GM06990 (cell line): ENCODE results near the gene EXD3.

Source experiments
- DNase-seq: peaks from one replicate; pipeline ENCODE4 v3.0.0-alpha.2; 2011; ENCODE audit not compliant: insufficient read length; ENCODE audit errors: extremely low read depth
- H3K27me3 ChIP-seq: replicated peaks from 2 replicates; pipeline ENCODE4 v1.6.0; 2011; ENCODE audit warnings: low read length; ENCODE audit not compliant: control insufficient read depth, insufficient read depth
- H3K36me3 ChIP-seq: 2 replicates; pipeline ENCODE4 v1.5.1; 2011; ENCODE audit warnings: low read length; ENCODE audit not compliant: control insufficient read depth, insufficient read depth
- H3K4me3 ChIP-seq: replicated peaks from 2 replicates; pipeline ENCODE4 v1.5.1; 2011; ENCODE audit warnings: low read depth, mild to moderate bottlenecking, control low read depth, low read length
- TF ChIP-seq, protein P1 (sequence below): IDR thresholded peaks from 2 replicates; pipeline ENCODE4 v1.5.1; 2011; ENCODE audit warnings: low read length, control low read depth, mild to moderate bottlenecking, inconsistent platforms; ENCODE audit not compliant: insufficient read depth, poor library complexity, severe bottlenecking

The EXD3 gene

DNA sequence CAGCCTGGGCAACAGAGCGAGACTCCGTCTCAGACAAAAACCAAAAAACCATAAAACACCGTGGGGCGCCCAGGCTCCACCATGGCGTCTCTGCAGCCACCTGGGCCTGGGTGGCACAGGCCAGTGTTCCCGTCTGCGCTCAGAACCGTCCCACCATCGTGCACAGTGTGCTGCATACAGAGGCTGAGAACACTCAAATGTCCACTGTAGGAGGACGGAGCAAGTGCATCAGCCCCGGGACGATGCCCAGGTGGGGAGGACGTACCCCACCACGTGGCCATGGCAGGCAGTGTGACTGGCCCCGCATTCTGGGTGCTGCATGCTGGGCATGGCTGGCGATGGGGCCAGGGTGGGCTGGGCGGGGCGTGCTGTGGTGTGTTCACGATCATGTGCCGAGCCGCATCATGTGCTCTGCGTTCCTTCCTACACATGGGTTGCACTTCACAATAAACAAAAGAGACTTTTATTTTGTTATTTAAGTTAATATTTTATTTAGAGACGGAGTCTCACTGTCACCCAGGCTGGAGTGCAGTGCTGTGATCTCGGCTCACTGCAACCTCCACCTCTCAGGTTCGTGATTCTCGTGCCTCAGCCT is 37.8 kb downstream of the EXD3 start:
- H3K36me3 ChIP-seq, result no peaks in the 10 kb centered on the region
- H3K27me3 ChIP-seq, result no peaks in the 10 kb centered on the region
- no peak overlapping the region for H3K4me3 ChIP-seq
- DNase-seq, result no peak
- TF ChIP-seq, protein P1, sequence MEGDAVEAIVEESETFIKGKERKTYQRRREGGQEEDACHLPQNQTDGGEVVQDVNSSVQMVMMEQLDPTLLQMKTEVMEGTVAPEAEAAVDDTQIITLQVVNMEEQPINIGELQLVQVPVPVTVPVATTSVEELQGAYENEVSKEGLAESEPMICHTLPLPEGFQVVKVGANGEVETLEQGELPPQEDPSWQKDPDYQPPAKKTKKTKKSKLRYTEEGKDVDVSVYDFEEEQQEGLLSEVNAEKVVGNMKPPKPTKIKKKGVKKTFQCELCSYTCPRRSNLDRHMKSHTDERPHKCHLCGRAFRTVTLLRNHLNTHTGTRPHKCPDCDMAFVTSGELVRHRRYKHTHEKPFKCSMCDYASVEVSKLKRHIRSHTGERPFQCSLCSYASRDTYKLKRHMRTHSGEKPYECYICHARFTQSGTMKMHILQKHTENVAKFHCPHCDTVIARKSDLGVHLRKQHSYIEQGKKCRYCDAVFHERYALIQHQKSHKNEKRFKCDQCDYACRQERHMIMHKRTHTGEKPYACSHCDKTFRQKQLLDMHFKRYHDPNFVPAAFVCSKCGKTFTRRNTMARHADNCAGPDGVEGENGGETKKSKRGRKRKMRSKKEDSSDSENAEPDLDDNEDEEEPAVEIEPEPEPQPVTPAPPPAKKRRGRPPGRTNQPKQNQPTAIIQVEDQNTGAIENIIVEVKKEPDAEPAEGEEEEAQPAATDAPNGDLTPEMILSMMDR, result no peak

GRCh38 chr9:137383784-137384756 is 38.9 kb downstream of the EXD3 start:
- TF ChIP-seq, protein P1, result no peak
- H3K36me3 ChIP-seq, result no peaks in the 10 kb centered on the region
- H3K27me3 ChIP-seq, result no peaks in the 10 kb centered on the region
- DNase-seq, result no peak
- no peak overlapping the region for H3K4me3 ChIP-seq

DNA sequence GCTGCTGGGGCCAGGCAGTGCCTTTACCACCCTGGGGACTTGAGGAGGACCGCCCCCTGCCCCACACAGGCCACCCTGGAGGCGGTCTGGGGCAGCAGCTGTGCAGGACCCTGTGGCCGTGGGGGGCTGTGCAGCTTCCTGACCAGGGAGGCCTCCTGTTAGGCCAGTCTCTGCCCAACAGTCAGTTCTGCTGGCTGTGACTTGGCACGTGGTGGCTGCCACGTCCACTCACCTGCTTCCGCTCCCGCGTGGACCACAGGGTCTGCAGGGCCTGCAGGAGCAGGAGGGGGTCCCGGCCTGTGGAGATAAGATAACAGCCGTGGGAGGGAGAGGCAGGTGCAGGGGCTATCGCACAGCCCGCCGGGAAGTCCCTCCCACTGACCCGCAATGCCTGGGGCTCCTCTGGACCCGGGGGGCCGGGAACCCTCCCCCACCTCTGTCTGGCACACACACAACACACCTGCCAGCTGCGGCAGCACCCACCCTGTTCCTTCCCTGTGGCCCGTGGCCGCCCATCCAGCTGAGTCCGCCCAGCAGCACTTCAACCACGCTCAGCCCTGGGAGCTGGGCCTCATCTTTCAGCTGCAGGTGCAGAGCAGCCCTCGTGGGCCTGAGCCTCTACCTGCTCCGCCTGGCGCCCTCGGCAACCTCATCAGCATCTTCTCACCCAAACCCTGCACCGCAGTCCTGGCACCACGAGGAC is 39.7 kb downstream of the EXD3 start:
- Histone ChIP-seq H3K36me3 (no peaks in the 10 kb centered on the region), H3K27me3 (no peaks in the 10 kb centered on the region), H3K4me3 (no peak overlapping the region)
- no peak for DNase-seq
- TF ChIP-seq, protein P1, result no peak

GRCh38 chr9:137382444-137383080 is 40.4 kb downstream of the EXD3 start:
- no peak for DNase-seq
- no peak overlapping the region for H3K4me3 ChIP-seq
- H3K36me3 ChIP-seq, result no peaks in the 10 kb centered on the region
- no peaks in the 10 kb centered on the region for H3K27me3 ChIP-seq
- TF ChIP-seq, protein P1, result no peak

DNA sequence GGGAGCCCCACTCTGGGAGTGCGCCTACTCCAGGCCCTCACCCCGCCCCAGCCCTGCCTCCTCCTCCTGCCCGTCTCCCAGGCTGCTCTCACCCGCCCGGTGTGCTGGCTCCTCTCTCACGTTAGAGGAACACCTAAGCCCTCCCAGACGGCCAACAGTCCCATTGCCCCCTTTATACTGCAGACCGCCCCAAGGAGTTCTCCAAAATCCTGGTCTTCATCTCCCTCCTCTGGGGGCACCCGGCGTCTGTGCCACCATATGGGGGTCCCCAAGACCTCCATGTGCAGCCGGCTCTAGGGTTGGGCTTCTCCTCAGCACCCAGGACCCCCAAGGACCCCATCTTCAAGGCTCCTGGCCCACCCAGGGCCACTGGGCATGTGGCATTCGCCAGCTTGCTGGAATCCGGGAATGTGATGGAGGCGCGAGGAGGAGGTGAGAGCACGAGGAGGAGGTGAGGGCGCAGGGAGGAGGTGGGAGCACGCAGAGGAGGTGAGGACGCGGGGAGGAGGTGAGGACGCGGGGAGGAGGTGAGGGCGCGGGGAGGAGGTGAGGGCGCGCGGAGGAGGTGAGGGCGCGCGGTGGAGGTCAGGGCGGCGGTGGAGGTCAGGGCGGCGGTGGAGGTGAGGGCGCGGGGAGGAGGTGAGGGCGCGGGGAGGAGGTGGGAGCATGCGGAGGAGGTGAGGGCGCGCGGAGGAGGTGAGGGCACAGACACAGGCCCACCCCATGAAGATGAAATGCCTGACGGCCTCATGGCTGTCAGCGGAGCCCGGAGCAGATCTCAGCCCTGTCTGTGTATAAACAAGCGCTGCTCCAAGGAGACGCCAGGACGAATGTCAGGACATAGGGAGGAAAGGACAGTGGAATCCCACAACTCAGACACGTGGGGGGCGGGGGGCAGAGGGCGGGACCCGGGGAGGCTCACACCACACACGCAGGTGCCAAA is 41.2 kb downstream of the EXD3 start:
- TF ChIP-seq, protein P1, result no peak
- DNase-seq, result no peak
- Histone ChIP-seq H3K4me3 (no peak overlapping the region), H3K27me3 (no peaks in the 10 kb centered on the region), H3K36me3 (no peaks in the 10 kb centered on the region)
